K562 (cell line): Measurements from ENCODE around the gene TRIM27. TPM values are rescaled to one million over a fixed set of nuclear protein-coding genes. Genes with fewer than 3 reads are reported as not detected.

Experiments used
- BMI1 ChIP-seq: fragments of 150-350 bp; IDR thresholded peaks from 2 replicates; pipeline ENCODE4 v1.6.1; 2014; ENCODE audit warnings: low read length
- CBX5 ChIP-seq: IDR thresholded peaks from 2 replicates; pipeline ENCODE4 v1.6.1; 2014; ENCODE audit warnings: low read depth, borderline replicate concordance
- GATA2 ChIP-seq: sonication (generic); formaldehyde crosslinking; IDR thresholded peaks from 2 replicates; pipeline ENCODE4 v1.4.0; 2020; ENCODE audit warnings: mild to moderate bottlenecking, missing genetic modification reagents
- KAT8 ChIP-seq: fragments of 450-650 bp; IDR thresholded peaks from 2 replicates; pipeline ENCODE4 v1.6.1; 2016; ENCODE audit warnings: low read depth, mild to moderate bottlenecking
- SAFB2 ChIP-seq: fragments of 200-400 bp; formaldehyde crosslinking; IDR thresholded peaks from 2 replicates; pipeline ENCODE4 v1.6.1; 2018; ENCODE audit warnings: borderline replicate concordance, low read length, low read depth, moderate library complexity; ENCODE audit not compliant: severe bottlenecking
- SPI1 ChIP-seq: IDR thresholded peaks from 2 replicates; pipeline ENCODE4 v1.6.1; 2011; ENCODE audit warnings: low read depth, low read length, control low read depth, borderline replicate concordance
- SRSF3 ChIP-seq: fragments of 200-400 bp; formaldehyde crosslinking; IDR thresholded peaks from 2 replicates; pipeline ENCODE4 v1.6.1; 2016; ENCODE audit warnings: mild to moderate bottlenecking, low read length, moderate library complexity; ENCODE audit not compliant: insufficient read depth
- THRAP3 ChIP-seq: fragments of 450-650 bp; IDR thresholded peaks from 2 replicates; pipeline ENCODE4 v1.6.1; 2016; ENCODE audit warnings: mild to moderate bottlenecking, inconsistent platforms, borderline replicate concordance
- ZC3H8 ChIP-seq: fragments of 450-650 bp; IDR thresholded peaks from 2 replicates; pipeline ENCODE4 v1.6.1; 2017
- polyA plus RNA-seq, 8 experiments: library from polyadenylated mRNA; depleted of rRNA in 4 of 8; stranded (reverse) in 5 of 8; unstranded in 3 of 8; fragments of >200 nt; fragmentation: Nextera tagmentation in 2 of 8; fragmentation: Illumina TruSeq in 1 of 8; extraction: Ambion mirVana in 2 of 8; extraction: Trizol in 1 of 8; gene quantifications; 2 replicates each; pipeline versions ENCODE4 v1.2.1 to v1.2.3, GENCODE V29; 2011 to 2014; ENCODE audit warnings: inconsistent platforms in 1 of 8, missing spikeins in 1 of 8
- total RNA-seq, 7 experiments: library from RNA; depleted of rRNA in 6 of 7; stranded (reverse); fragments of >200 nt in 6 of 7; fragmentation: Illumina TruSeq in 2 of 7; extraction: Trizol in 2 of 7; gene quantifications; 2 replicates each; pipeline versions ENCODE4 v1.2.1 to v1.2.3, GENCODE V29; 2011 to 2021; ENCODE audit warnings: low replicate concordance in 1 of 7
- TF ChIP-seq, protein P1 (sequence below): fragments of 450-650 bp; IDR thresholded peaks from 2 replicates; pipeline ENCODE4 v1.6.1; 2016; ENCODE audit warnings: mild to moderate bottlenecking, moderate library complexity
- TF ChIP-seq, protein P2 (sequence below): fragments of 450-650 bp; IDR thresholded peaks from 2 replicates; pipeline ENCODE4 v1.6.1; 2016; ENCODE audit warnings: antibody characterized with exemption
- TF ChIP-seq, protein P3 (sequence below): fragments of 450-650 bp; IDR thresholded peaks from 2 replicates; pipeline ENCODE4 v1.6.1; 2016; ENCODE audit warnings: missing biosample characterization, missing genetic modification characterization

Gene TRIM27
- total and polyA plus RNA-seq, 9 of the 15 experiments (the other 6 are each of a cell fraction or from before 2014, with no cell fraction given): 37.7 to 235 (median 122) TPM

DNA sequence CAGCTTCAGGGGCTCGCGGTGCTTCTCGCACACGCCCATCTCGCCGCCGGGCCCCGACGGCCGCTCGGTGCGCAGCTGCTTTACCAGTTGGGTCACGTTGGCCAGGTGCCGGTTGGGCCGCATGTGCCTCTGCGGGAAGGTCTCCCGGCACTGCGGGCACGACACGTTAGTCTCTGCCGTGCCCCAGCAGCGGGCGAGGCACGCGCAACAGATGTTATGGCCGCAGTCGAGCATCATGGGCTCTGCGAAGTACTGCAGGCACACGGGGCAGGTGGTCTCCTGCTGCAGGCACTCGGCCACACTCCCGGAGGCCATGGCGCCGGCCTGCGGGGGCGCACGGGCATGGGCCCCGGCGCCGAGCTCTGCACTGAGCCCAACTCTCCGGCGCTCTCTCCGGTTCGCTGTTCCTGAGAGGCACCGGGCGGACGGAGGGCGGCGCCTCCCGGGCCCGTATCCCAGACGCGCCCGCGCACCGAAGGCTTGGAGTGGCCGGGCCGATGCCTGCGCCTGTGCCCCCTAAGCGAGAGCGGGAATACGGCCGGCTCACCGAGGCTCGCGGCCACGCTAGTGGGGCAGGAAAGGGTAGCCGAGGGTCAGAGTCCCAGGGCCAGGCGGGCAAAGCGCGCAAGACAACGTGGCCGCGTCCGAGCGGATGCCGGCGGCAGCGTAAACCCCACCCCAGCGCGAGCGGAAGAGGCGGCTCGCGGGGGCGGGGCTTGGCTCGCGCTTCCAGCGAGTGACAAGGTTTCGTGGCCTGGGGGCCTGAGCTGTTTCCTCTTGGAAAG is at the start of gene TRIM27 (continued):
- TF ChIP-seq, protein P1, sequence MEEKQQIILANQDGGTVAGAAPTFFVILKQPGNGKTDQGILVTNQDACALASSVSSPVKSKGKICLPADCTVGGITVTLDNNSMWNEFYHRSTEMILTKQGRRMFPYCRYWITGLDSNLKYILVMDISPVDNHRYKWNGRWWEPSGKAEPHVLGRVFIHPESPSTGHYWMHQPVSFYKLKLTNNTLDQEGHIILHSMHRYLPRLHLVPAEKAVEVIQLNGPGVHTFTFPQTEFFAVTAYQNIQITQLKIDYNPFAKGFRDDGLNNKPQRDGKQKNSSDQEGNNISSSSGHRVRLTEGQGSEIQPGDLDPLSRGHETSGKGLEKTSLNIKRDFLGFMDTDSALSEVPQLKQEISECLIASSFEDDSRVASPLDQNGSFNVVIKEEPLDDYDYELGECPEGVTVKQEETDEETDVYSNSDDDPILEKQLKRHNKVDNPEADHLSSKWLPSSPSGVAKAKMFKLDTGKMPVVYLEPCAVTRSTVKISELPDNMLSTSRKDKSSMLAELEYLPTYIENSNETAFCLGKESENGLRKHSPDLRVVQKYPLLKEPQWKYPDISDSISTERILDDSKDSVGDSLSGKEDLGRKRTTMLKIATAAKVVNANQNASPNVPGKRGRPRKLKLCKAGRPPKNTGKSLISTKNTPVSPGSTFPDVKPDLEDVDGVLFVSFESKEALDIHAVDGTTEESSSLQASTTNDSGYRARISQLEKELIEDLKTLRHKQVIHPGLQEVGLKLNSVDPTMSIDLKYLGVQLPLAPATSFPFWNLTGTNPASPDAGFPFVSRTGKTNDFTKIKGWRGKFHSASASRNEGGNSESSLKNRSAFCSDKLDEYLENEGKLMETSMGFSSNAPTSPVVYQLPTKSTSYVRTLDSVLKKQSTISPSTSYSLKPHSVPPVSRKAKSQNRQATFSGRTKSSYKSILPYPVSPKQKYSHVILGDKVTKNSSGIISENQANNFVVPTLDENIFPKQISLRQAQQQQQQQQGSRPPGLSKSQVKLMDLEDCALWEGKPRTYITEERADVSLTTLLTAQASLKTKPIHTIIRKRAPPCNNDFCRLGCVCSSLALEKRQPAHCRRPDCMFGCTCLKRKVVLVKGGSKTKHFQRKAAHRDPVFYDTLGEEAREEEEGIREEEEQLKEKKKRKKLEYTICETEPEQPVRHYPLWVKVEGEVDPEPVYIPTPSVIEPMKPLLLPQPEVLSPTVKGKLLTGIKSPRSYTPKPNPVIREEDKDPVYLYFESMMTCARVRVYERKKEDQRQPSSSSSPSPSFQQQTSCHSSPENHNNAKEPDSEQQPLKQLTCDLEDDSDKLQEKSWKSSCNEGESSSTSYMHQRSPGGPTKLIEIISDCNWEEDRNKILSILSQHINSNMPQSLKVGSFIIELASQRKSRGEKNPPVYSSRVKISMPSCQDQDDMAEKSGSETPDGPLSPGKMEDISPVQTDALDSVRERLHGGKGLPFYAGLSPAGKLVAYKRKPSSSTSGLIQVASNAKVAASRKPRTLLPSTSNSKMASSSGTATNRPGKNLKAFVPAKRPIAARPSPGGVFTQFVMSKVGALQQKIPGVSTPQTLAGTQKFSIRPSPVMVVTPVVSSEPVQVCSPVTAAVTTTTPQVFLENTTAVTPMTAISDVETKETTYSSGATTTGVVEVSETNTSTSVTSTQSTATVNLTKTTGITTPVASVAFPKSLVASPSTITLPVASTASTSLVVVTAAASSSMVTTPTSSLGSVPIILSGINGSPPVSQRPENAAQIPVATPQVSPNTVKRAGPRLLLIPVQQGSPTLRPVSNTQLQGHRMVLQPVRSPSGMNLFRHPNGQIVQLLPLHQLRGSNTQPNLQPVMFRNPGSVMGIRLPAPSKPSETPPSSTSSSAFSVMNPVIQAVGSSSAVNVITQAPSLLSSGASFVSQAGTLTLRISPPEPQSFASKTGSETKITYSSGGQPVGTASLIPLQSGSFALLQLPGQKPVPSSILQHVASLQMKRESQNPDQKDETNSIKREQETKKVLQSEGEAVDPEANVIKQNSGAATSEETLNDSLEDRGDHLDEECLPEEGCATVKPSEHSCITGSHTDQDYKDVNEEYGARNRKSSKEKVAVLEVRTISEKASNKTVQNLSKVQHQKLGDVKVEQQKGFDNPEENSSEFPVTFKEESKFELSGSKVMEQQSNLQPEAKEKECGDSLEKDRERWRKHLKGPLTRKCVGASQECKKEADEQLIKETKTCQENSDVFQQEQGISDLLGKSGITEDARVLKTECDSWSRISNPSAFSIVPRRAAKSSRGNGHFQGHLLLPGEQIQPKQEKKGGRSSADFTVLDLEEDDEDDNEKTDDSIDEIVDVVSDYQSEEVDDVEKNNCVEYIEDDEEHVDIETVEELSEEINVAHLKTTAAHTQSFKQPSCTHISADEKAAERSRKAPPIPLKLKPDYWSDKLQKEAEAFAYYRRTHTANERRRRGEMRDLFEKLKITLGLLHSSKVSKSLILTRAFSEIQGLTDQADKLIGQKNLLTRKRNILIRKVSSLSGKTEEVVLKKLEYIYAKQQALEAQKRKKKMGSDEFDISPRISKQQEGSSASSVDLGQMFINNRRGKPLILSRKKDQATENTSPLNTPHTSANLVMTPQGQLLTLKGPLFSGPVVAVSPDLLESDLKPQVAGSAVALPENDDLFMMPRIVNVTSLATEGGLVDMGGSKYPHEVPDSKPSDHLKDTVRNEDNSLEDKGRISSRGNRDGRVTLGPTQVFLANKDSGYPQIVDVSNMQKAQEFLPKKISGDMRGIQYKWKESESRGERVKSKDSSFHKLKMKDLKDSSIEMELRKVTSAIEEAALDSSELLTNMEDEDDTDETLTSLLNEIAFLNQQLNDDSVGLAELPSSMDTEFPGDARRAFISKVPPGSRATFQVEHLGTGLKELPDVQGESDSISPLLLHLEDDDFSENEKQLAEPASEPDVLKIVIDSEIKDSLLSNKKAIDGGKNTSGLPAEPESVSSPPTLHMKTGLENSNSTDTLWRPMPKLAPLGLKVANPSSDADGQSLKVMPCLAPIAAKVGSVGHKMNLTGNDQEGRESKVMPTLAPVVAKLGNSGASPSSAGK: no peak
- no peak for TF ChIP-seq KAT8
- TF ChIP-seq ZC3H8: no peak
- TF ChIP-seq, protein P2, sequence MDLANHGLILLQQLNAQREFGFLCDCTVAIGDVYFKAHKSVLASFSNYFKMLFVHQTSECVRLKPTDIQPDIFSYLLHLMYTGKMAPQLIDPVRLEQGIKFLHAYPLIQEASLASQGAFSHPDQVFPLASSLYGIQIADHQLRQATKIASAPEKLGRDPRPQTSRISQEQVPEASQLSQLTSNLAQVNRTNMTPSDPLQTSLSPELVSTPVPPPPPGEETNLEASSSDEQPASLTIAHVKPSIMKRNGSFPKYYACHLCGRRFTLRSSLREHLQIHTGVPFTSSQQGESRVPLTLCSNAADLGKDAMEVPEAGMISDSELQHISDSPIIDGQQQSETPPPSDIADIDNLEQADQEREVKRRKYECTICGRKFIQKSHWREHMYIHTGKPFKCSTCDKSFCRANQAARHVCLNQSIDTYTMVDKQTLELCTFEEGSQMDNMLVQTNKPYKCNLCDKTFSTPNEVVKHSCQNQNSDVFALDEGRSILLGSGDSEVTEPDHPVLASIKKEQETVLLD: no peak
- no peak for TF ChIP-seq CBX5
- no peak for TF ChIP-seq SAFB2
- TF ChIP-seq, protein P3, sequence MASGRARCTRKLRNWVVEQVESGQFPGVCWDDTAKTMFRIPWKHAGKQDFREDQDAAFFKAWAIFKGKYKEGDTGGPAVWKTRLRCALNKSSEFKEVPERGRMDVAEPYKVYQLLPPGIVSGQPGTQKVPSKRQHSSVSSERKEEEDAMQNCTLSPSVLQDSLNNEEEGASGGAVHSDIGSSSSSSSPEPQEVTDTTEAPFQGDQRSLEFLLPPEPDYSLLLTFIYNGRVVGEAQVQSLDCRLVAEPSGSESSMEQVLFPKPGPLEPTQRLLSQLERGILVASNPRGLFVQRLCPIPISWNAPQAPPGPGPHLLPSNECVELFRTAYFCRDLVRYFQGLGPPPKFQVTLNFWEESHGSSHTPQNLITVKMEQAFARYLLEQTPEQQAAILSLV (tag): no peak
- peak; percentile 91 for TF ChIP-seq SRSF3
- TF ChIP-seq THRAP3: no peak
- peak; percentile 45; the same call in 1 of the 2 replicates for TF ChIP-seq SPI1
- TF ChIP-seq BMI1: no peak
- no peak for TF ChIP-seq GATA2 (CRISPR knock-in tag)
